HEK293 (cell line): ENCODE results near the gene DBF4B.
A peak's percentile ranks its signal among the peaks of the same experiment; 100 is the strongest.
"Not testable (repeated sequence)": the region's sequence is repeated elsewhere in the genome, so short reads cannot be mapped to it uniquely, and the experiment has no call there.

Experiments
- CTCF ChIA-PET: fragments of 350-600 bp; formaldehyde crosslinking; extraction: SDS; loops from one replicate; lab custom pipeline; 2021; ENCODE audit warnings: antibody characterized with exemption; lab: Yijun Ruan, JAX
- POLR2A ChIA-PET: fragments of 300-600 bp; formaldehyde crosslinking; extraction: SDS; loops from one replicate; lab custom pipeline; 2020; ENCODE audit warnings: antibody characterized with exemption, inconsistent platforms; lab: Yijun Ruan, JAX
- H3K27ac ChIP-seq: fragments of 200-500 bp; sonication (Bioruptor generic); 2 replicates; pipeline ENCODE4 v1.5.1; 2014; ENCODE audit warnings: low read depth, low read length, control low read depth, inconsistent platforms; ENCODE audit errors: extremely low read depth
- H3K36me3 ChIP-seq, 2 experiments: fragments of 200-500 bp in 1 of 2; sonication (Bioruptor generic) in 1 of 2; 1 replicate in 1 of 2; 2 replicates in 1 of 2; pipeline ENCODE4 v1.5.1; 2014 to 2017; ENCODE audit warnings: inconsistent platforms in 2 of 2, low read length in 2 of 2; ENCODE audit not compliant: control insufficient read depth in 2 of 2, insufficient read depth in 1 of 2
- H3K4me1 ChIP-seq: fragments of 200-500 bp; sonication (Bioruptor generic); 2 replicates; pipeline ENCODE4 v1.5.1; 2014; ENCODE audit warnings: mild to moderate bottlenecking, low read length, inconsistent platforms; ENCODE audit not compliant: control insufficient read depth, insufficient read depth
- H3K4me3 ChIP-seq: 2 replicates; pipeline ENCODE4 v1.5.1; 2011; ENCODE audit warnings: low read depth, mild to moderate bottlenecking, control low read depth, low read length, moderate library complexity
- H3K9me3 ChIP-seq: fragments of 200-500 bp; sonication (Bioruptor generic); 2 replicates; pipeline ENCODE4 v1.5.1; 2014; ENCODE audit warnings: low read depth, low read length, inconsistent platforms; ENCODE audit not compliant: control insufficient read depth, insufficient read depth
- HOXA7 ChIP-seq: sonication (generic); formaldehyde crosslinking; IDR thresholded peaks from 2 replicates; pipeline ENCODE4 v1.8.1; 2022; ENCODE audit warnings: missing genetic modification reagents, borderline replicate concordance
- KLF1 ChIP-seq: fragments of 450-650 bp; formaldehyde crosslinking; IDR thresholded peaks from 2 replicates; pipeline ENCODE4 v1.5.1; 2016; ENCODE audit warnings: missing biosample characterization, missing genetic modification characterization
- YY1 ChIP-seq: fragments of 450-650 bp; formaldehyde crosslinking; IDR thresholded peaks from 2 replicates; pipeline ENCODE4 v1.5.1; 2018; ENCODE audit warnings: missing biosample characterization, missing genetic modification characterization
- ZBTB21 ChIP-seq: fragments of 450-650 bp; formaldehyde crosslinking; IDR thresholded peaks from 2 replicates; pipeline ENCODE4 v1.5.1; 2017; ENCODE audit warnings: missing biosample characterization, missing genetic modification characterization
- ZNF140 ChIP-seq: fragments of 450-650 bp; formaldehyde crosslinking; IDR thresholded peaks from 2 replicates; pipeline ENCODE4 v1.5.1; 2016; ENCODE audit warnings: missing biosample characterization, missing genetic modification characterization
- ZNF223 ChIP-seq: fragments of 450-650 bp; formaldehyde crosslinking; IDR thresholded peaks from 2 replicates; pipeline ENCODE4 v1.5.1; 2016; ENCODE audit warnings: missing biosample characterization, missing genetic modification characterization
- ZNF292 ChIP-seq: fragments of 450-650 bp; formaldehyde crosslinking; IDR thresholded peaks from 2 replicates; pipeline ENCODE4 v1.5.1; 2016; ENCODE audit warnings: low read depth, missing biosample characterization, missing genetic modification characterization, borderline replicate concordance
- ZNF394 ChIP-seq: fragments of 450-650 bp; formaldehyde crosslinking; IDR thresholded peaks from 2 replicates; pipeline ENCODE4 v1.5.1; 2016; ENCODE audit warnings: missing biosample characterization, missing genetic modification characterization, mild to moderate bottlenecking, moderate library complexity, borderline replicate concordance
- ZNF426 ChIP-seq: fragments of 450-650 bp; formaldehyde crosslinking; IDR thresholded peaks from 2 replicates; pipeline ENCODE4 v1.5.1; 2017; ENCODE audit warnings: missing biosample characterization, missing genetic modification characterization, mild to moderate bottlenecking, inconsistent platforms, moderate library complexity
- ZNF433 ChIP-seq: fragments of 450-650 bp; formaldehyde crosslinking; IDR thresholded peaks from 2 replicates; pipeline ENCODE4 v1.5.1; 2016; ENCODE audit warnings: missing biosample characterization, missing genetic modification characterization, low read depth
- ZNF558 ChIP-seq: fragments of 450-650 bp; formaldehyde crosslinking; IDR thresholded peaks from 2 replicates; pipeline ENCODE4 v1.5.1; 2016; ENCODE audit warnings: missing biosample characterization, missing genetic modification characterization
- ZNF560 ChIP-seq: fragments of 450-650 bp; formaldehyde crosslinking; IDR thresholded peaks from 2 replicates; pipeline ENCODE4 v1.5.1; 2017; ENCODE audit warnings: missing biosample characterization, missing genetic modification characterization, borderline replicate concordance
- ZNF623 ChIP-seq: fragments of 450-650 bp; formaldehyde crosslinking; IDR thresholded peaks from 2 replicates; pipeline ENCODE4 v1.5.1; 2016; ENCODE audit warnings: missing biosample characterization, missing genetic modification characterization
- ZNF629 ChIP-seq: fragments of 450-650 bp; formaldehyde crosslinking; IDR thresholded peaks from 2 replicates; pipeline ENCODE4 v1.5.1; 2017; ENCODE audit warnings: missing biosample characterization, missing genetic modification characterization
- ZNF654 ChIP-seq: fragments of 450-650 bp; formaldehyde crosslinking; IDR thresholded peaks from 2 replicates; pipeline ENCODE4 v1.5.1; 2016; ENCODE audit warnings: low read depth, missing biosample characterization, missing genetic modification characterization
- ZNF664 ChIP-seq: fragments of 450-650 bp; formaldehyde crosslinking; IDR thresholded peaks from 2 replicates; pipeline ENCODE4 v1.5.1; 2016; ENCODE audit warnings: missing biosample characterization, missing genetic modification characterization
- TF ChIP-seq, protein P1 (sequence below): fragments of 450-650 bp; formaldehyde crosslinking; IDR thresholded peaks from 2 replicates; pipeline ENCODE4 v1.5.1; 2016; ENCODE audit warnings: missing biosample characterization, missing genetic modification characterization
- TF ChIP-seq, protein P2 (sequence below): fragments of 450-650 bp; formaldehyde crosslinking; IDR thresholded peaks from 2 replicates; pipeline ENCODE4 v1.5.1; 2016; ENCODE audit warnings: missing biosample characterization, missing genetic modification characterization, borderline replicate concordance
- TF ChIP-seq, protein P3 (sequence below): fragments of 450-650 bp; formaldehyde crosslinking; IDR thresholded peaks from 2 replicates; pipeline ENCODE4 v1.5.1; 2016; ENCODE audit warnings: missing biosample characterization, missing genetic modification characterization
- TF ChIP-seq, protein P4 (sequence below): fragments of 450-650 bp; formaldehyde crosslinking; conservative IDR thresholded peaks from 2 replicates; pipeline ENCODE4 v1.5.1; 2016; ENCODE audit warnings: low read depth, missing biosample characterization, missing genetic modification characterization

DBF4B gene

DNA sequence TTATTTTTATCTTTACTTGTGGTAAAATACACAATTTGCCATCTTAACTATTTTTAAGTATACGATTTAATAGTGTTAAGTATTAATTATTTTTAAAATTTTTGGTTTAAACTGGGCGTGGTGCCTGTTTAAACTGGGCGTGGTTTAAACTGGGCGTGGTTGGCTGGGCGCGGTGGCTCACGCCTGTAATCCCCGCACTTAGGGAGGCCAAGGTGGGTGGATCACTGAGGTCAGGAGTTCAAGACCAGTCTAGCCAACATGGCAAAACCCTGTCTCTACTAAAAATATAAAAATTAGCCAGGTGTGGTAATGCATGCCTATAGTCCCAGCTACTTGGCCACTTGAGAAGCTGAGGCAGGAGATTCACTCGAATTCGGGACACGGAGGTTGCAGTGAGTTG, 14.9 kb upstream of the DBF4B start (continued):
- TF ChIP-seq, protein P1, sequence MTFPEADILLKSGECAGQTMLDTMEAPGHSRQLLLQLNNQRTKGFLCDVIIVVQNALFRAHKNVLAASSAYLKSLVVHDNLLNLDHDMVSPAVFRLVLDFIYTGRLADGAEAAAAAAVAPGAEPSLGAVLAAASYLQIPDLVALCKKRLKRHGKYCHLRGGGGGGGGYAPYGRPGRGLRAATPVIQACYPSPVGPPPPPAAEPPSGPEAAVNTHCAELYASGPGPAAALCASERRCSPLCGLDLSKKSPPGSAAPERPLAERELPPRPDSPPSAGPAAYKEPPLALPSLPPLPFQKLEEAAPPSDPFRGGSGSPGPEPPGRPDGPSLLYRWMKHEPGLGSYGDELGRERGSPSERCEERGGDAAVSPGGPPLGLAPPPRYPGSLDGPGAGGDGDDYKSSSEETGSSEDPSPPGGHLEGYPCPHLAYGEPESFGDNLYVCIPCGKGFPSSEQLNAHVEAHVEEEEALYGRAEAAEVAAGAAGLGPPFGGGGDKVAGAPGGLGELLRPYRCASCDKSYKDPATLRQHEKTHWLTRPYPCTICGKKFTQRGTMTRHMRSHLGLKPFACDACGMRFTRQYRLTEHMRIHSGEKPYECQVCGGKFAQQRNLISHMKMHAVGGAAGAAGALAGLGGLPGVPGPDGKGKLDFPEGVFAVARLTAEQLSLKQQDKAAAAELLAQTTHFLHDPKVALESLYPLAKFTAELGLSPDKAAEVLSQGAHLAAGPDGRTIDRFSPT = no peak
- TF ChIP-seq, protein P2, sequence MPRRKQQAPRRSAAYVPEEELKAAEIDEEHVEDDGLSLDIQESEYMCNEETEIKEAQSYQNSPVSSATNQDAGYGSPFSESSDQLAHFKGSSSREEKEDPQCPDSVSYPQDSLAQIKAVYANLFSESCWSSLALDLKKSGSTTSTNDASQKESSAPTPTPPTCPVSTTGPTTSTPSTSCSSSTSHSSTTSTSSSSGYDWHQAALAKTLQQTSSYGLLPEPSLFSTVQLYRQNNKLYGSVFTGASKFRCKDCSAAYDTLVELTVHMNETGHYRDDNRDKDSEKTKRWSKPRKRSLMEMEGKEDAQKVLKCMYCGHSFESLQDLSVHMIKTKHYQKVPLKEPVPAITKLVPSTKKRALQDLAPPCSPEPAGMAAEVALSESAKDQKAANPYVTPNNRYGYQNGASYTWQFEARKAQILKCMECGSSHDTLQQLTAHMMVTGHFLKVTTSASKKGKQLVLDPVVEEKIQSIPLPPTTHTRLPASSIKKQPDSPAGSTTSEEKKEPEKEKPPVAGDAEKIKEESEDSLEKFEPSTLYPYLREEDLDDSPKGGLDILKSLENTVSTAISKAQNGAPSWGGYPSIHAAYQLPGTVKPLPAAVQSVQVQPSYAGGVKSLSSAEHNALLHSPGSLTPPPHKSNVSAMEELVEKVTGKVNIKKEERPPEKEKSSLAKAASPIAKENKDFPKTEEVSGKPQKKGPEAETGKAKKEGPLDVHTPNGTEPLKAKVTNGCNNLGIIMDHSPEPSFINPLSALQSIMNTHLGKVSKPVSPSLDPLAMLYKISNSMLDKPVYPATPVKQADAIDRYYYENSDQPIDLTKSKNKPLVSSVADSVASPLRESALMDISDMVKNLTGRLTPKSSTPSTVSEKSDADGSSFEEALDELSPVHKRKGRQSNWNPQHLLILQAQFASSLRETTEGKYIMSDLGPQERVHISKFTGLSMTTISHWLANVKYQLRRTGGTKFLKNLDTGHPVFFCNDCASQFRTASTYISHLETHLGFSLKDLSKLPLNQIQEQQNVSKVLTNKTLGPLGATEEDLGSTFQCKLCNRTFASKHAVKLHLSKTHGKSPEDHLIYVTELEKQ (tag by site-specific recombination) = no peak
- TF ChIP-seq YY1 (no peak), KLF1 (tag by site-specific recombination) (peak; percentile 96), HOXA7 (CRISPR knock-in tag) (no peak)
- TF ChIP-seq, protein P3, sequence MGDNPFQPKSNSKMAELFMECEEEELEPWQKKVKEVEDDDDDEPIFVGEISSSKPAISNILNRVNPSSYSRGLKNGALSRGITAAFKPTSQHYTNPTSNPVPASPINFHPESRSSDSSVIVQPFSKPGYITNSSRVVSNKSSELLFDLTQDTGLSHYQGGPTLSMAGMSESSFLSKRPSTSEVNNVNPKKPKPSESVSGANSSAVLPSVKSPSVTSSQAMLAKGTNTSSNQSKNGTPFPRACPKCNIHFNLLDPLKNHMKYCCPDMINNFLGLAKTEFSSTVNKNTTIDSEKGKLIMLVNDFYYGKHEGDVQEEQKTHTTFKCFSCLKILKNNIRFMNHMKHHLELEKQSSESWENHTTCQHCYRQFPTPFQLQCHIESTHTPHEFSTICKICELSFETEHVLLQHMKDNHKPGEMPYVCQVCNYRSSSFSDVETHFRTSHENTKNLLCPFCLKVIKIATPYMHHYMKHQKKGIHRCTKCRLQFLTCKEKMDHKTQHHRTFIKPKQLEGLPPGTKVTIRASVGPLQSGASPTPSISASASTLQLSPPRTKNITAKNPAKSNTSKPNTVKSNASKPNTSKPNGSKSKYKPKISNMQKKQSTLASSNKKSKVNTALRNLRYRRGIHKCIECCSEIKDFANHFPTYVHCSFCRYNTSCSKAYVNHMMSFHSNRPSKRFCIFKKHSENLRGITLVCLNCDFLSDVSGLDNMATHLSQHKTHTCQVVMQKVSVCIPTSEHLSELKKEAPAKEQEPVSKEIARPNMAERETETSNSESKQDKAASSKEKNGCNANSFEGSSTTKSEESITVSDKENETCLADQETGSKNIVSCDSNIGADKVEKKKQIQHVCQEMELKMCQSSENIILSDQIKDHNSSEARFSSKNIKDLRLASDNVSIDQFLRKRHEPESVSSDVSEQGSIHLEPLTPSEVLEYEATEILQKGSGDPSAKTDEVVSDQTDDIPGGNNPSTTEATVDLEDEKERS (tag by site-specific recombination) = no peak

DNA sequence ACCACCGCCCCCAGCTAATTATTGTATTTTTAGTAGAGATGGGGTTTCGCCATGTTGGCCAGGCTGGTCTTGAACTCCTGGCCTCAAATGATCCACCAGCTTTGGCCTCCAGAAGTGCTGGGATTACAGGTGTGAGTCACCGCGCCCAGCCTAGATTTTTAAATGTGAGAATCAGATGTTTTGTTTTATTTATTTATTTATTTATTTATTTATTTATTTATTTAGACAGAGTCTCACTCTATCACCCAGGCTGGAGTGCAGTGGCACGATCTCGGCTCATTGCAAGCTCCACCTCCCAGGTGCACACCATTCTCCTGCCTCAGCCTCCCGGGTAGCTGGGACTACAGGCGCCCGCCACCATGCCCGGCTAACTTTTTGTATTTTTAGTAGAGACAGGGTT, 8.2 kb upstream of the DBF4B start:
- CTCF ChIA-PET = interaction anchor here (0.5 kb wide), 1 partner anchor 924 kb away, joined by 4 read pairs; no protein-coding TSS in a partner anchor
- POLR2A ChIA-PET = not testable (repeated sequence)
- TF ChIP-seq ZNF223 (0 out of 2 replicates have a peak, but pooled peaks have one; percentile 36), ZNF292 (tag by site-specific recombination) (0 out of 2 replicates have a peak, but pooled peaks have one; percentile 27), ZNF560 (tag by site-specific recombination) (0 out of 2 replicates have a peak, but pooled peaks have one; percentile 62), ZNF140 (tag by site-specific recombination) (peak; percentile 49; the same call in 1 of the 2 replicates), ZNF664 (tag by site-specific recombination) (peak; percentile 50; the same call in 1 of the 2 replicates), ZNF558 (tag by site-specific recombination) (peak; percentile 64; the same call in 1 of the 2 replicates), ZNF394 (tag by site-specific recombination) (peak; percentile 91), ZNF623 (tag by site-specific recombination) (peak; percentile 69), ZNF426 (tag by site-specific recombination) (peak; percentile 65), ZNF433 (peak; percentile 60; the same call in 1 of the 2 replicates), ZNF654 (tag by site-specific recombination) (0 out of 2 replicates have a peak, but pooled peaks have one; percentile 15), ZBTB21 (0 out of 2 replicates have a peak, but pooled peaks have one; percentile 48), ZNF629 (peak; percentile 34; the same call in 1 of the 2 replicates)
- TF ChIP-seq, protein P4, sequence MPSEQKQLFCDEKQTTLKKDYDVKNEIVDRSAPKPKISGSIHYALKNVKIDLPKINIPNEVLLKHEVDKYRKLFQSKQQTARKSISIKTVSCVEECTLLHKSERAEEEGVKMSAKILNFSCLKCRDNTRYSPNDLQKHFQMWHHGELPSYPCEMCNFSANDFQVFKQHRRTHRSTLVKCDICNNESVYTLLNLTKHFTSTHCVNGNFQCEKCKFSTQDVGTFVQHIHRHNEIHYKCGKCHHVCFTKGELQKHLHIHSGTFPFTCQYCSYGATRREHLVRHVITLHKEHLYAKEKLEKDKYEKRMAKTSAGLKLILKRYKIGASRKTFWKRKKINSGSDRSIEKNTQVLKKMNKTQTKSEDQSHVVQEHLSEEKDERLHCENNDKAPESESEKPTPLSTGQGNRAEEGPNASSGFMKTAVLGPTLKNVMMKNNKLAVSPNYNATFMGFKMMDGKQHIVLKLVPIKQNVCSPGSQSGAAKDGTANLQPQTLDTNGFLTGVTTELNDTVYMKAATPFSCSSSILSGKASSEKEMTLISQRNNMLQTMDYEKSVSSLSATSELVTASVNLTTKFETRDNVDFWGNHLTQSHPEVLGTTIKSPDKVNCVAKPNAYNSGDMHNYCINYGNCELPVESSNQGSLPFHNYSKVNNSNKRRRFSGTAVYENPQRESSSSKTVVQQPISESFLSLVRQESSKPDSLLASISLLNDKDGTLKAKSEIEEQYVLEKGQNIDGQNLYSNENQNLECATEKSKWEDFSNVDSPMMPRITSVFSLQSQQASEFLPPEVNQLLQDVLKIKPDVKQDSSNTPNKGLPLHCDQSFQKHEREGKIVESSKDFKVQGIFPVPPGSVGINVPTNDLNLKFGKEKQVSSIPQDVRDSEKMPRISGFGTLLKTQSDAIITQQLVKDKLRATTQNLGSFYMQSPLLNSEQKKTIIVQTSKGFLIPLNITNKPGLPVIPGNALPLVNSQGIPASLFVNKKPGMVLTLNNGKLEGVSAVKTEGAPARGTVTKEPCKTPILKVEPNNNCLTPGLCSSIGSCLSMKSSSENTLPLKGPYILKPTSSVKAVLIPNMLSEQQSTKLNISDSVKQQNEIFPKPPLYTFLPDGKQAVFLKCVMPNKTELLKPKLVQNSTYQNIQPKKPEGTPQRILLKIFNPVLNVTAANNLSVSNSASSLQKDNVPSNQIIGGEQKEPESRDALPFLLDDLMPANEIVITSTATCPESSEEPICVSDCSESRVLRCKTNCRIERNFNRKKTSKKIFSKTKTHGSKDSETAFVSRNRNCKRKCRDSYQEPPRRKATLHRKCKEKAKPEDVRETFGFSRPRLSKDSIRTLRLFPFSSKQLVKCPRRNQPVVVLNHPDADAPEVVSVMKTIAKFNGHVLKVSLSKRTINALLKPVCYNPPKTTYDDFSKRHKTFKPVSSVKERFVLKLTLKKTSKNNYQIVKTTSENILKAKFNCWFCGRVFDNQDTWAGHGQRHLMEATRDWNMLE (tag by site-specific recombination) = peak; percentile 85

More for the DNA sequence above, 8.2 kb upstream of the DBF4B start:
- H3K27ac ChIP-seq, H3K36me3 ChIP-seq, H3K4me3 ChIP-seq, H3K4me1 ChIP-seq, H3K9me3 ChIP-seq: not testable (repeated sequence)
